ENCODE measurements around the gene CD177. TPM values are rescaled to one million over a fixed set of nuclear protein-coding genes. Genes with fewer than 3 reads are reported as not detected.
"Not testable (repeated sequence)": the region's sequence is repeated elsewhere in the genome, so short reads cannot be mapped to it uniquely, and the experiment has no call there.

The CD177 gene
- total and polyA plus RNA-seq, 7 donors = 0.03 to 1.1 (median 0.16) TPM; not detected in 2

DNA sequence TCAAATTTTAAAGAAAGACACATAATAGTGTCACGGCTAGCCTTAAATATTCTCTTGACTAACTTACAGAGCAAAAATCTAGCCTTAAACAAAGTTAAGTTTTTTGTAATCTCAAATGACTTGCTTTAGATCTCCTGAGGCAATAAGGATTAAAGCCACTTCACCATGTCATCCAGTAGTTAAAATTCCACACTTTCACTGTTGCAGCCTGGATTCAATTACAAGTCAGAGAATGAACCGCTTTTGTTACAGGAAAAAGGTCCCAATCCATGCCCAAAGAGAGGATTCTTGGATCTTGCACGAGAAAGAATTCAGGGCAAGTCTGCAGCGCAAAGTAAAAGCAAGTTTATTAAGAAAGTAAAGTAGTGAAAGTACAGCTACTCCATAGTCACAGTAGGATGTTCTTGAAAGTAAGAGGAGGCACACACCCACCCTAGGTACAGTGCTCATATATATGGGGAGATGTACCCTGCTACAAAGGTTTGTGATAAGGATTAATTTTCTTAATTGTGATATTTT lies 34.6 kb upstream of the CD177 start:
- Histone ChIP-seq H3K4me1 (no peaks in the 10 kb centered on the region), H3K9me3 (no peaks in the 10 kb centered on the region), H3K36me3 (ENCODE audit: insufficient read depth in 1 of 2, low read depth in 1 of 2) (no peaks in the 10 kb centered on the region), H3K4me3 (no peak overlapping the region), H3K27ac (no peak overlapping the region), H3K27me3 (ENCODE audit: insufficient read depth in 3 of 3, low read length in 2 of 3) (peaks cover 0 to 5% (median 0%) of the 10 kb centered on the region in 3 donors)
- WGBS, 3 donors = 30 to 40% (median 38%) methylated on average over 4 of the region's 4 CpGs
- no peak for TF ChIP-seq CTCF (IDR thresholded peaks at IDR 0.05)
- no peak for DNase-seq
- intact Hi-C loops (cut with DNase I) = no loop called here
- ATAC-seq = no peak

DNA sequence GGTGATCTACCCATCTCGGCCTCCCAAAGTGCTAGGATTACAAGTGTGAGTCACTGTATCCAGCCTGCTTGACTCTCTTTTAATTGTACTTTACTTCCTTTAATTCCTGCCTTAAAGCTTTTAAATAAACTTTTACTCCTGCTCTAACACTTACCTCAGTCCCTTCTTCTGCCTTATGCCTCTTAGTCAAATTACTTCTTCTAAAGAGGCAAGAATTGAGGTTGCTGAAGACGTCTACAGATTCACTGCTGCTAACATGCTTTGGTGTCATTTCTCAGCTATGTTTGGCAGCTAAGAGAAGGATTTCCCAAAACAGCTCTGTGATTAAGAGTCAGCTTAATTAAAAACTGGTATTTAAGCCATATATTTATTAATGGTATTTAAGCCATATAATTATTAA lies 32.9 kb upstream of the CD177 start:
- no peak overlapping the region for H3K27ac ChIP-seq
- H3K4me3 ChIP-seq = no peak overlapping the region
- intact Hi-C loops (cut with DNase I) = no loop called here
- no peaks in the 10 kb centered on the region for H3K9me3 ChIP-seq
- no peaks in the 10 kb centered on the region for H3K4me1 ChIP-seq
- TF ChIP-seq CTCF (IDR thresholded peaks at IDR 0.05) = no peak
- H3K36me3 ChIP-seq (ENCODE audit: insufficient read depth in 1 of 2, low read depth in 1 of 2) = no peaks in the 10 kb centered on the region
- WGBS, 3 donors = 56 to 60% (median 58%) methylated on average over 2 of the region's 2 CpGs
- ATAC-seq (no peak), DNase-seq (no peak)
- H3K27me3 ChIP-seq (ENCODE audit: insufficient read depth in 3 of 3, low read length in 2 of 3) = peaks cover 0 to 2% (median 0%) of the 10 kb centered on the region in 3 donors

- ATAC-seq; H3K4me1 ChIP-seq; H3K4me3 ChIP-seq; intact Hi-C loops (cut with DNase I); H3K36me3 ChIP-seq (ENCODE audit: insufficient read depth in 1 of 2, low read depth in 1 of 2); H3K27ac ChIP-seq; H3K27me3 ChIP-seq (ENCODE audit: insufficient read depth in 3 of 3, low read length in 2 of 3); H3K9me3 ChIP-seq; DNase-seq: not testable (repeated sequence)
- 81 to 85% (median 85%) methylated on average over 11 of the region's 11 CpGs for WGBS, 3 donors
These were observed 26.7 kb upstream of the CD177 start for GRCh38 chr19:43326761-43327160.

DNA sequence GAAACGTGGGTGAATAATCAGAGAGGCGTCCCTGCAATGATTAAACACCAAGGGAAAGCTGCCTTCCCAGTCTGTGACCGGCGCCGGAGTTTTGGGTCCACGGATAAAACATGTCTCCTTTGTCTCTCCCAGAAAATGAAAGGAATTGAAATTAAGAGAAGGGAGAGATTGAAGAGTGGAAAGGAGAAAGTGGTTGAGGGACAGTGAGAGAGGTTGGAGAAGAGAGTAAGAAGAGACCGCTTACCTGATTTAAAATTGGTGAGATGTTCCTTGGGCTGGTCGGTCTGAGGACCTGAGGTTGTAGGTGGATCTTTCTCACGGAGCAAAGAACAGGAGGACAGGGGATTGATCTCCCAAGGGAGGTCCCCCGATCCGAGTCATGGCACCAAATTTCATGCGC lies 24.9 kb upstream of the CD177 start:
- WGBS, 3 donors = 81 to 91% (median 87%) methylated on average over 4 to 12 of the region's 12 CpGs
- ATAC-seq; H3K27me3 ChIP-seq (ENCODE audit: insufficient read depth in 3 of 3, low read length in 2 of 3); H3K27ac ChIP-seq; H3K4me1 ChIP-seq; H3K9me3 ChIP-seq; H3K4me3 ChIP-seq; H3K36me3 ChIP-seq (ENCODE audit: insufficient read depth in 1 of 2, low read depth in 1 of 2); intact Hi-C loops (cut with DNase I); DNase-seq: not testable (repeated sequence)

DNA sequence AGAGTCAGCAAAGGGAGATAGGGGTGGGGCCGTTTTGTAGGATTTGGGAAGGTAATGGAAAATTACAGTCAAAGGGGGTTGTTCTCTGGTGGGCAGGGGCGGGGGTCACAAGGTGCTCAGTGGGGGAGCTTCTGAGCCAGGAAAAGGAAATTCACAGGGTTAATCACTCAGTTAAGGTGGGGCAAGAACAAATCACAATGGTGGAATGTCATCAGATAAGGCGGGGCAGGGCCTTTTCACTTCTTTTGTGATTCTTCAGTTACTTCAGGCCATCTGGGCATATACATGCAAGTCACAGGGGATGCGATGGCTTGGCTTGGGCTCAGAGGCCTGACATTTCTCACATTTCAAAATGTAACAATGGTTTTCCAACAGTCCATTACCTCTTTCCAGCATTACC lies 24.4 kb upstream of the CD177 start:
- H3K4me1 ChIP-seq; ATAC-seq; DNase-seq; H3K27ac ChIP-seq; intact Hi-C loops (cut with DNase I); H3K27me3 ChIP-seq (ENCODE audit: insufficient read depth in 3 of 3, low read length in 2 of 3); H3K36me3 ChIP-seq (ENCODE audit: insufficient read depth in 1 of 2, low read depth in 1 of 2); H3K4me3 ChIP-seq; H3K9me3 ChIP-seq: not testable (repeated sequence)
- 74 to 78% (median 77%) methylated on average over 4 of the region's 4 CpGs for WGBS, 3 donors

DNA sequence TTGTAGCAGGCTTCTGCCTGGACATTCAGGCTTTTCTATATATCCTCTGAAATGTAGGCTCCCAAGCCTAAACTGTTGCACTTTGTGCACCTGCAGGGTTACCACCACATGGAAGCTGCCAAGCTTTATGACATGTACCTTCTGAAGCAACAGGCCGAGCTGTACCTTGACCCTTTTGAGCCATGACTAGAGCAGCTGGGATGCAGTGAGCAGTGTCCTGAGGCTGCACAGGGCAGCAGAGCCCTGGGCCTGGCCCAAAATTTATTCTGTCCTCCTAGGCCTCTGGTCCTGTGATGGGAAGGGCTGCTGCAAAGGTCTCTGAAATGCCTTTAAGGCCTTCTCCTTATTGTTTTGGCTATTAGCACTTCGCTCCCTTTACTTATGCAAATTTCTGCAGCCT lies 23.5 kb upstream of the CD177 start:
- no peak overlapping the region for H3K4me3 ChIP-seq
- no peaks in the 10 kb centered on the region for H3K36me3 ChIP-seq (ENCODE audit: insufficient read depth in 1 of 2, low read depth in 1 of 2)
- H3K27me3 ChIP-seq (ENCODE audit: insufficient read depth in 3 of 3, low read length in 2 of 3) = no peaks in the 10 kb centered on the region
- WGBS, 3 donors = 77 to 94% (median 86%) methylated on average over 2 of the region's 2 CpGs
- no peaks in the 10 kb centered on the region for H3K9me3 ChIP-seq
- intact Hi-C loops (cut with DNase I) = no loop called here
- DNase-seq (no peak), ATAC-seq (no peak)
- TF ChIP-seq CTCF (IDR thresholded peaks at IDR 0.05) = no peak
- no peaks in the 10 kb centered on the region for H3K4me1 ChIP-seq
- no peak overlapping the region for H3K27ac ChIP-seq

Data from psoas muscle (tissue), 8 donors.